HEK293 (cell line): ENCODE data around the gene GRK2.

Experiments
- CTCF ChIA-PET: fragments of 350-600 bp; formaldehyde crosslinking; extraction: SDS; loops from one replicate; lab custom pipeline; 2021; ENCODE audit warnings: antibody characterized with exemption; lab: Yijun Ruan, JAX
- POLR2A ChIA-PET: fragments of 300-600 bp; formaldehyde crosslinking; extraction: SDS; loops from one replicate; lab custom pipeline; 2020; ENCODE audit warnings: antibody characterized with exemption, inconsistent platforms; lab: Yijun Ruan, JAX
- H3K27ac ChIP-seq: fragments of 200-500 bp; sonication (Bioruptor generic); 2 replicates; pipeline ENCODE4 v1.5.1; 2014; ENCODE audit warnings: low read depth, low read length, control low read depth, inconsistent platforms; ENCODE audit errors: extremely low read depth
- H3K36me3 ChIP-seq, 2 experiments: fragments of 200-500 bp in 1 of 2; sonication (Bioruptor generic) in 1 of 2; 1 replicate in 1 of 2; 2 replicates in 1 of 2; pipeline ENCODE4 v1.5.1; 2014 to 2017; ENCODE audit warnings: inconsistent platforms in 2 of 2, low read length in 2 of 2; ENCODE audit not compliant: control insufficient read depth in 2 of 2, insufficient read depth in 1 of 2
- H3K4me1 ChIP-seq: fragments of 200-500 bp; sonication (Bioruptor generic); 2 replicates; pipeline ENCODE4 v1.5.1; 2014; ENCODE audit warnings: mild to moderate bottlenecking, low read length, inconsistent platforms; ENCODE audit not compliant: control insufficient read depth, insufficient read depth
- H3K4me3 ChIP-seq: 2 replicates; pipeline ENCODE4 v1.5.1; 2011; ENCODE audit warnings: low read depth, mild to moderate bottlenecking, control low read depth, low read length, moderate library complexity
- H3K9me3 ChIP-seq: fragments of 200-500 bp; sonication (Bioruptor generic); 2 replicates; pipeline ENCODE4 v1.5.1; 2014; ENCODE audit warnings: low read depth, low read length, inconsistent platforms; ENCODE audit not compliant: control insufficient read depth, insufficient read depth
- SP2 ChIP-seq: fragments of 450-650 bp; formaldehyde crosslinking; IDR thresholded peaks from 2 replicates; pipeline ENCODE4 v1.5.1; 2016; ENCODE audit warnings: missing biosample characterization, missing genetic modification characterization
- ZFHX2 ChIP-seq: fragments of 450-650 bp; formaldehyde crosslinking; conservative IDR thresholded peaks from 2 replicates; pipeline ENCODE4 v1.5.1; 2016; ENCODE audit warnings: missing biosample characterization, missing genetic modification characterization
- ZFP69B ChIP-seq: fragments of 450-650 bp; formaldehyde crosslinking; IDR thresholded peaks from 2 replicates; pipeline ENCODE4 v1.5.1; 2016; ENCODE audit warnings: missing biosample characterization, missing genetic modification characterization
- ZNF121 ChIP-seq: fragments of 450-650 bp; formaldehyde crosslinking; IDR thresholded peaks from 2 replicates; pipeline ENCODE4 v1.5.1; 2016; ENCODE audit warnings: missing biosample characterization, missing genetic modification characterization
- ZNF214 ChIP-seq: fragments of 450-650 bp; formaldehyde crosslinking; IDR thresholded peaks from 2 replicates; pipeline ENCODE4 v1.5.1; 2017; ENCODE audit warnings: missing biosample characterization, mild to moderate bottlenecking, missing genetic modification characterization, borderline replicate concordance
- ZNF335 ChIP-seq: fragments of 450-650 bp; formaldehyde crosslinking; conservative IDR thresholded peaks from 2 replicates; pipeline ENCODE4 v1.5.1; 2016; ENCODE audit warnings: missing biosample characterization, missing genetic modification characterization
- ZNF521 ChIP-seq: fragments of 450-650 bp; formaldehyde crosslinking; IDR thresholded peaks from 2 replicates; pipeline ENCODE4 v1.5.1; 2017; ENCODE audit warnings: missing biosample characterization, mild to moderate bottlenecking, missing genetic modification characterization
- ZNF555 ChIP-seq: fragments of 450-650 bp; formaldehyde crosslinking; conservative IDR thresholded peaks from 2 replicates; pipeline ENCODE4 v1.5.1; 2017; ENCODE audit warnings: missing biosample characterization, mild to moderate bottlenecking, missing genetic modification characterization, inconsistent platforms
- TF ChIP-seq, protein P1 (sequence below): fragments of 450-650 bp; formaldehyde crosslinking; IDR thresholded peaks from 2 replicates; pipeline ENCODE4 v1.5.1; 2016; ENCODE audit warnings: missing biosample characterization, missing genetic modification characterization
- TF ChIP-seq, protein P2 (sequence below): fragments of 450-650 bp; formaldehyde crosslinking; IDR thresholded peaks from 2 replicates; pipeline ENCODE4 v1.5.1; 2016; ENCODE audit warnings: missing biosample characterization, missing genetic modification characterization, borderline replicate concordance
- TF ChIP-seq, protein P3 (sequence below): fragments of 450-650 bp; formaldehyde crosslinking; IDR thresholded peaks from 2 replicates; pipeline ENCODE4 v1.5.1; 2016; ENCODE audit warnings: missing biosample characterization, missing genetic modification characterization

Gene GRK2

DNA sequence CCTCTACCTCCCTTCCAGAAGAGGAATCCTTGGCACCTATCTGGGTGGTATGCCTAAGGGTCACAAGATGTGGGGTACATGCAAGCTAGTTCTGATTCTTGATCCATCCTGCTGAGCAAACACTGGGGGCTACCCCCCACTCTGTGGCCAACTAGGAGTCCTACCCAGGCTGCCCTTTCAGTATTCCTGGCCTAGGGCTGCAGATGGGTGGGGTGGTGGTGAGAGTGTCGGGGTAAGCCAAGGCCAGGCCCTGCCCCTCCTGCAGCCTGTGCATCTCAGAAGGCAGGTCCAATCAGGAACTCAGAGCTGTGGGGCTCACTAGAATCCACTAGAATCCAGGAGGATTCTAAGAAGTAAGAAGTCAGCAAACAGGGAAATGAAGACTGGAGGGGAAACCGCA is 47.9 kb downstream of the GRK2 start:
- POLR2A ChIA-PET: interaction anchor here (1.2 to 1.6 kb wide), 3 partner anchors 10 to 25 kb away, joined by 3 to 5 read pairs (median 3); partner anchors contain the start of genes ANKRD13D and SSH3
- TF ChIP-seq ZNF521 (no peak), ZNF214 (tag by site-specific recombination) (no peak), ZFHX2 (tag by site-specific recombination) (no peak)
- CTCF ChIA-PET: interaction anchor here (1.2 to 11.2 kb wide), 2 partner anchors 32 to 51 kb away, joined by 5 to 104 read pairs; no protein-coding TSS in a partner anchor

DNA sequence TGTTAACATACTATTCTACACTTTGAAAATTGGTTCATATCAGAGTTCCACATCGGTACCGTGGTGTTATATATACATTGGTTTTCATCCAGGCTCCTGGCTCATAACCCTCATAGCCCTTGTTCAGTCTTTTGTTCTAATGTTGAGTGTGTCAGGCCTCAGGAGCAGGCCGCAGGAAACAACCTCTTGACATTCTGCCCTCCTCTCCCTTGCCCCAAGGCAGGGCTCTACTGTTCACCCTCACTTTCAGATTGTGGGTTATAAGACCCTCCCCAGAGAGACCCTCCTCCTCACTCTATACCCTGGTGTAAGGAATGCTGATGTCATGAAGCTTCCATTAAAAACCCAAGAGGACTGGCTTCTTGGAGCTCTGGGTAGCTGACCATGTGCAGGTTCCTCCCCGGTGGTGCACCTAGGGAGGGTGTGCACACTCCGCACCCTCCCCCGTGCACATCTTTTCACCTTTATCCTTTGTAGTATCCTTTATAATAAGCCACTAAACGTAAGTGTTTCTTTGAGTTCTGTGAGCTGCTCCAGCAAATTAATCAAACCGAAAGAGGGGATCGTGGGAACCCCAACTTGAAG is 49.1 kb downstream of the GRK2 start:
- POLR2A ChIA-PET: interaction anchor here (1.6 to 2.6 kb wide), 2 partner anchors 11 to 26 kb away, joined by 3 to 32 read pairs; partner anchors contain the start of genes ANKRD13D and SSH3

More for the DNA sequence above, 47.9 kb downstream of the GRK2 start:
- Histone ChIP-seq H3K4me3 (no peak overlapping the region), H3K36me3 (peaks cover 0 to 23% of the 10 kb centered on the region in 2 experiments; a peak in 1 of 3 replicates), H3K4me1 (no peaks in the 10 kb centered on the region), H3K9me3 (no peaks in the 10 kb centered on the region), H3K27ac (no peak overlapping the region)

DNA sequence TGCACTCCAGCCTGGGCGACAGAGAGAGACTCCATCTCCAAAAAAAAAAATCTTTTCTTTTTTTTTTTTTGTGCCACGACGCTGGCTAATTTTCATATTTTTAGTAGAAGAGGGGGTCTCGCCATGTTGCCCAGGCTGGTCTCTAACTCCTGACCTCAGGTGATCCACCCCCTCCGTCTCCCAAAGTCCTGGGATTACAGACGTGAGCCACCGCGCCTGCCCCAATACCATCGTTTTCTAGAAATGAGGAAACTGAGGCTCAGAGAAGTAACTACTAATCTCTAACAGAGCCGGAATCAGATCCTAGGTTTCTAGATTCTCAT is 50.6 kb downstream of the GRK2 start:
- Histone ChIP-seq H3K4me1 (no peaks in the 10 kb centered on the region), H3K27ac (peak overlapping the region; percentile 79; the same call in 1 of the 2 replicates), H3K9me3 (no peaks in the 10 kb centered on the region)
- ChIA-PET CTCF (interaction anchor here (0.6 to 11.2 kb wide), 28 partner anchors 12 to 798 kb away, joined by 3 to 104 read pairs (median 4); partner anchors contain the start of genes ANKRD13D, GRK2 and SSH3), POLR2A (interaction anchor here (0.6 to 2.6 kb wide), 20 partner anchors 13 to 479 kb away, joined by 3 to 32 read pairs (median 5); partner anchors contain the start of genes AIP, ANKRD13D, GRK2 and KDM2A)
- no peak for TF ChIP-seq ZFP69B (tag by site-specific recombination)
- peak; percentile 40 for TF ChIP-seq ZNF335
- TF ChIP-seq, protein P1, sequence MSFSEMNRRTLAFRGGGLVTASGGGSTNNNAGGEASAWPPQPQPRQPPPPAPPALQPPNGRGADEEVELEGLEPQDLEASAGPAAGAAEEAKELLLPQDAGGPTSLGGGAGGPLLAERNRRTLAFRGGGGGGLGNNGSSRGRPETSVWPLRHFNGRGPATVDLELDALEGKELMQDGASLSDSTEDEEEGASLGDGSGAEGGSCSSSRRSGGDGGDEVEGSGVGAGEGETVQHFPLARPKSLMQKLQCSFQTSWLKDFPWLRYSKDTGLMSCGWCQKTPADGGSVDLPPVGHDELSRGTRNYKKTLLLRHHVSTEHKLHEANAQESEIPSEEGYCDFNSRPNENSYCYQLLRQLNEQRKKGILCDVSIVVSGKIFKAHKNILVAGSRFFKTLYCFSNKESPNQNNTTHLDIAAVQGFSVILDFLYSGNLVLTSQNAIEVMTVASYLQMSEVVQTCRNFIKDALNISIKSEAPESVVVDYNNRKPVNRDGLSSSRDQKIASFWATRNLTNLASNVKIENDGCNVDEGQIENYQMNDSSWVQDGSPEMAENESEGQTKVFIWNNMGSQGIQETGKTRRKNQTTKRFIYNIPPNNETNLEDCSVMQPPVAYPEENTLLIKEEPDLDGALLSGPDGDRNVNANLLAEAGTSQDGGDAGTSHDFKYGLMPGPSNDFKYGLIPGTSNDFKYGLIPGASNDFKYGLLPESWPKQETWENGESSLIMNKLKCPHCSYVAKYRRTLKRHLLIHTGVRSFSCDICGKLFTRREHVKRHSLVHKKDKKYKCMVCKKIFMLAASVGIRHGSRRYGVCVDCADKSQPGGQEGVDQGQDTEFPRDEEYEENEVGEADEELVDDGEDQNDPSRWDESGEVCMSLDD: no peak
- TF ChIP-seq ZNF121 (tag by site-specific recombination): peak; percentile 93
- TF ChIP-seq, all 188 proteins: peak for 2
- Histone ChIP-seq H3K36me3 (peaks cover 0 to 9% of the 10 kb centered on the region in 2 experiments; a peak in 1 of 3 replicates), H3K4me3 (peak overlapping the region; percentile 75)

More for the DNA sequence above, 49.1 kb downstream of the GRK2 start:
- TF ChIP-seq ZNF555: no peak
- TF ChIP-seq SP2 (tag by site-specific recombination): no peak
- TF ChIP-seq, protein P2, sequence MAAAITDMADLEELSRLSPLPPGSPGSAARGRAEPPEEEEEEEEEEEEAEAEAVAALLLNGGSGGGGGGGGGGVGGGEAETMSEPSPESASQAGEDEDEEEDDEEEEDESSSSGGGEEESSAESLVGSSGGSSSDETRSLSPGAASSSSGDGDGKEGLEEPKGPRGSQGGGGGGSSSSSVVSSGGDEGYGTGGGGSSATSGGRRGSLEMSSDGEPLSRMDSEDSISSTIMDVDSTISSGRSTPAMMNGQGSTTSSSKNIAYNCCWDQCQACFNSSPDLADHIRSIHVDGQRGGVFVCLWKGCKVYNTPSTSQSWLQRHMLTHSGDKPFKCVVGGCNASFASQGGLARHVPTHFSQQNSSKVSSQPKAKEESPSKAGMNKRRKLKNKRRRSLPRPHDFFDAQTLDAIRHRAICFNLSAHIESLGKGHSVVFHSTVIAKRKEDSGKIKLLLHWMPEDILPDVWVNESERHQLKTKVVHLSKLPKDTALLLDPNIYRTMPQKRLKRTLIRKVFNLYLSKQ: no peak
- TF ChIP-seq, protein P3, sequence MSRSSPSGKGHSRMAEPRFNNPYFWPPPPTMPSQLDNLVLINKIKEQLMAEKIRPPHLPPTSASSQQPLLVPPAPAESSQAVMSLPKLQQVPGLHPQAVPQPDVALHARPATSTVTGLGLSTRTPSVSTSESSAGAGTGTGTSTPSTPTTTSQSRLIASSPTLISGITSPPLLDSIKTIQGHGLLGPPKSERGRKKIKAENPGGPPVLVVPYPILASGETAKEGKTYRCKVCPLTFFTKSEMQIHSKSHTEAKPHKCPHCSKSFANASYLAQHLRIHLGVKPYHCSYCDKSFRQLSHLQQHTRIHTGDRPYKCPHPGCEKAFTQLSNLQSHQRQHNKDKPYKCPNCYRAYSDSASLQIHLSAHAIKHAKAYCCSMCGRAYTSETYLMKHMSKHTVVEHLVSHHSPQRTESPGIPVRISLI: no peak
- H3K27ac ChIP-seq: no peak overlapping the region
- H3K4me3 ChIP-seq: no peak overlapping the region
- no peaks in the 10 kb centered on the region for H3K4me1 ChIP-seq
- no peaks in the 10 kb centered on the region for H3K9me3 ChIP-seq
- peaks cover 0 to 14% of the 10 kb centered on the region in 2 experiments; a peak in 1 of 3 replicates for H3K36me3 ChIP-seq
- CTCF ChIA-PET: interaction anchor here (0.5 to 11.2 kb wide), 9 partner anchors 16 to 264 kb away, joined by 3 to 104 read pairs (median 3); no protein-coding TSS in a partner anchor
